ENCODE measurements around the gene PELO.

GRCh38 chr5:52787600-52788504 lies at the start of gene PELO, which contains the start of gene ITGA1:
- no peak for TF ChIP-seq CTCF (IDR thresholded peaks at IDR 0.05; ENCODE audit: low read depth, low read length)
- TF ChIP-seq POLR2A (IDR thresholded peaks at IDR 0.05; ENCODE audit: extremely low read depth, insufficient read length) = no peak
- TF ChIP-seq MAX (IDR thresholded peaks at IDR 0.05; ENCODE audit: low read depth, low read length) = no peak
- TF ChIP-seq MYC (IDR thresholded peaks at IDR 0.05; ENCODE audit: low read depth, low read length) = no peak
